Measurements from ENCODE around the gene LRFN2.

Gene LRFN2

DNA sequence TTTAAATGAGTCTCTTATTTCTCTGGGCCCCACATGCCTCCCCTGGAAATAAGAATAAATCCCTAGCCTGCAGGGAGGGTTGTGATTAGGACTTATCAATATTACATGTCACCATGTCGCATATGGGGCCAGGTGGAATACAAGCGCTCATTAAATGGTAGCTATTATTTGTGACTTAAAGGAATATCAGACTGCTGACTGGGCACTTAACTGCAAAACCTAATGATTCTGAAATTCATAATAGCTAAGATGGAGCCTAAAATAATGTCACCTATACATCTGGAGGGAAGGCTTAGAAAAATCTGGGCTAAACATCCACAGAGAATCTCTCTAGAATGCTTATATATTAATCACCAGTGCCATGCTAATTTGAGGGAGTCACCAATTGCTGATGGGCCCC lies 106.5 kb downstream of the LRFN2 start:
- DNase-seq (ENCODE audit: extremely low read depth in 1 of 2, low read depth in 1 of 2) = no peak

DNA sequence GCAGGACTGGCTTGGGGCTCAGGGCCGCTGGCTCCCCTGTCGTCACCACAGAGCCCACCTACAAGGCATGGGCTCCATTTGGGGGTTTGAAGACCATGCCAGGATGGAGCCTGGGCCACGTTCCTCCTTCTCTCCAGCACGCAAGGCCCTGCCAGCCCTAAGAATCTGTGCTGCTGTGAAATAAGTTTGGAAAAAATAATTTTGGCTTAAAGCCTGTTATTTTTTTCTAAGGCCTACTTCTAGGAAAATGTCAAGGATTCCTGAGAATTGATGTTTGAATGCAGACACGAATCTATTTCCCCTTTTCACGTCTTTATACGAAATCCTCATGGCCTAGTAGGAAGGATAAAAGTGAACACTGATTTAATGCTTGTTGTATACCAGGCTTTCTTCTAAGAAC lies 107.5 kb downstream of the LRFN2 start:
- no peak for DNase-seq (ENCODE audit: extremely low read depth in 1 of 2, low read depth in 1 of 2)

DNA sequence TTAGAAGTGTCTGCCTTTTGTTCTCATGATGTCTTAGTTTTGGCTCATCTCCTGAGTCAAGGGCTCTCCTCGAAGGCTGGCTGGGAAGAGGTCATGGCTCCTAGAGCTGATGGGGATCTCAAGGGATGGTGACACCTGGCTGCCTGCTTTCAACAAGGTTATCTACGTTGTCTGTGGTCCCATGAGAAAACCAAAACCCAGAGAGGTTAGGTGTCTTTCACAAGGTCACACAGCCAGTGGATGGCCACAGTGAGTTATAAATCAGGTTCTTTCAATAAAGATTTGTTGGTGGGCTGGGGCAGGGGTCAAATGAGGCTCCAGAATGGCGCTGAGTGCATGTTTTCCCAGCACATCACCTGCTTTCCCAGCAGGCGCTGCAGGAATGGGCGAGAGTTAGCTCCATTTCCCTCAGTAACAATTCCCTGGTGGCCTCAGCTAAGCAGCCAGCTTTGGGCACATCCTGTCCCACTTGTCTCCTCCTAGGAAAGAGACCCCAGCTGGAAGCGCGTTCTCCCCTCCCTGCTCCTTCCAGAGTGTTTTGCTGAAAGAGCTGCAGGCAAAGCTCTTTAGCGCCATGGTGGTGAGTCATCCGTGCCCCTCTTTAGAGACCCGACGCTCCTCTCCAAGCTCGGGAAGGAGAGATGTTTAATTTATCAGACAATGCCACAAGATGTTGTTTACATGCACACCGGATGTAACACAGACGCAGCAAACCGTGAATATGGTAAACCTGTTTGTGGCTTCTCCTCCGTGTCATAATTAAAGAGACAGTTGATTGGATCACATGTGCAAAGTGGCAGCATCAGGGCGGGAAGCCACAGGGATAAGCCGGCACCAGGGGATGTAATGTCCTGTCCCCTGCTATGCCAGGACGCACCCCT lies 109.7 kb downstream of the LRFN2 start:
- no peak for DNase-seq (ENCODE audit: extremely low read depth in 1 of 2, low read depth in 1 of 2)

DNA sequence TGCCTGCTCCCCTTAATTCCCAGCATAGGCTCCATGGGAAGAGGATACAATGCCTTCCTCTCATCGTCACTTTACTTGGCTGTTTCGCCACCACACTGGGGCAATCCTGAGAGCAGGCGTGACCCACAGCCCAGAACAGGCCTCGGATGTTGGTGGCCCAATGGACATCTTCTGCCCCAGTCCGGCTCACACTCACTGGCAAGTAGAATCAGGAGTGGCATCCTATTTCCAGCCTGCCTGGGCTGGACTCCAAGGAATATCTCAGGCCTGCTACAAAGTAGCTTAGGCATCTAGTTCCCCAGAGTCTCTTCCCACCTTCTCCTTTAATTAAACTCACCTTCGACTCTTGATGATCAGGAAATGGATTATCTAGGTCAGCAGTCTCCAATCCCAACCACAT lies 110.5 kb downstream of the LRFN2 start:
- no peak for DNase-seq (ENCODE audit: extremely low read depth in 1 of 2, low read depth in 1 of 2)

DNA sequence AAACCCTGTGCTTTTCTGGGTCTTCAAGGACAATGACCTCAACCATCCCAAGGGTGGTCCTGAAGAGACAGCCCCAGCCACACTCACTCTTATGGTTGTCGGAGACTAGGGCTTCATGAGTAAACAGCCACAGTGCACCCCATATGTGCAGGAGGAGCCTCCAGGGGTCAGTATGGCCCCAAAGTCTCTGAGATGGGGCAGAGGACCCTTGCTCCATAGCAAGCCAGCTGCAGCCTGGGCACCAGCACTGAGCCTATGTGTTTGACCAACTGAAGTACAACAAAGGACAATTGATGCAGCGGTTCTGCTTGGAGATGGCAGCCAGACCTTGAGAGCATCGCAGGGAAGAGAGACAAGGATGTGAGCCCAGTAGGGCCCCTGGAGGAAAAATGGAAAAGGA lies 112.2 kb downstream of the LRFN2 start:
- no peak for DNase-seq (ENCODE audit: extremely low read depth in 1 of 2, low read depth in 1 of 2)

DNA sequence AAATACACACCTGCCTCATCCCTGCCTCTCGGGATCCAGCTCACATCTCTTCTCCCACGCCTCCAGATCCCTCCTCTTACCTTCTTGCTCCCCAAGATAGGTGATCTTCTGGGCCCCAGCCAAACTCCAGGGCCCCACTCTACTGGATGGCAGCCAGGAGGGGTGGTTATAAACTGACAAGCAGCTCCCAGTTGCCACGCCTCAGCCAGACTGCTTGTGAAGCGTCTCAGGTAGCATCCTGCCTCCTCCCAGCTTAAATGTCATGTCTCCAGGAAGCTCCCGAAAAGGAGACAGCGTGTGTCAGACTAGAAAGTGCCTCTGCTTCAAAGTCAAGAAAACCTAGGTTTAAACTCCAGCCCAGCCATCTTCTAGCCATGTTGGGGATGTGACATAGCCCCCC lies 114.1 kb downstream of the LRFN2 start:
- no peak for DNase-seq (ENCODE audit: extremely low read depth in 1 of 2, low read depth in 1 of 2)

DNA sequence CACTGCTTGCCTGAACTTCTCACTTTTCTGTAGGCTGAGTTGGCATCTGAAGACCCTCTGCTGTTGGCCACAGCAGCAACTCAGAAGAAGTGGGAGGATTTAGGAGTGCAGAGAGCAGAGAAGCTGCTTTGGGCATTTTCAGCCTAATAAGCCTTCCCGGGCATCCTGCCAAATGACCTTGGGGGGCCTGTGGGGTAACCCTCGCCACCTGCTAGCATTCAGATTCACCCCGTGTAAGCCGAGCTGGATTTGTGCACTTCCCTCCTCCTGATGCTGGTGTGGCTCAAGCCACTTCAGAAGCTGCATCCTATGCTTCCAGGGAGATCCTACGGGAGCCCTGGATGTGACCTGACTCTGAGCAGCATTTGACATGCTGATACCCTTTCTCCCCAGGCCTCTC lies 114.8 kb downstream of the LRFN2 start:
- no peak for DNase-seq (ENCODE audit: extremely low read depth in 1 of 2, low read depth in 1 of 2)

DNA sequence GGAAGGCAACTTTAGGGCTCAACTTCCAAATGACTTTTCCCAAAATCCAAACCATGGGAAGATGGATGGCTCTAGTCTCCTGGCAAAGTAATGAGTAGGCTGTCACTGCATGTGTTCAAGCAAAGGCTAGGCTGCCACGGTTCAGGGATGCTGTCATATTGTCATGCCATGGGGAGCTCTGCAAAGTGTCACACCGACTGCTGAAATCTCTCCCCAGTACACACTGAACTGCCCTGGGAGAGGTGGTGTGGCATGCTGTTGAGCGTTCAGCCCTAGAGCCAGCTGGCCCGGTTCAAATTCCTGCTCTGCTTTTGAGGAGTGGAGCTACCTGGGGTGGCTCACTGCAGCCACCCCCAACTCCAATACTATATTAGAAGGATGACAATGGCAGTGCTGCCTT lies 115.9 kb downstream of the LRFN2 start:
- DNase-seq (ENCODE audit: extremely low read depth in 1 of 2, low read depth in 1 of 2) = no peak

DNA sequence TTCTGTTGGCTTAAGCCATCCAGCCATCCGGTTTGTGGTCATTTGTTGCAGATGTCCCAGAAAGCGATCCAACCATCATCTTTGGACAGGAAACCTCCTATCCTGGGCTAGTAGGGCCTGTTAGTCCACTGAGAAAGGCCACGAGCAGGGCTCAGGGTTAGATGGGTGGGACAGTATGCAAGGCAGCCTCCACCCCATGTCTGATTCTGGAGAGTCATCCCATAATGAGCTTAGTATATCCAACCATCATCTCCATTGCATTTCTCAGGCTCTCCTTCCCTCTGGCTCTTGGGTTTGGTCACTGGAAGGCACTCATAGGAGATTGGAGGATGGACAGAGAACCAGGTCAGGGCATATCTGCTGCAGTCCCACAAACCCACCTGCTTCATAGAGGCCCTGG lies 117.8 kb downstream of the LRFN2 start:
- DNase-seq (ENCODE audit: extremely low read depth in 1 of 2, low read depth in 1 of 2) = no peak

DNA sequence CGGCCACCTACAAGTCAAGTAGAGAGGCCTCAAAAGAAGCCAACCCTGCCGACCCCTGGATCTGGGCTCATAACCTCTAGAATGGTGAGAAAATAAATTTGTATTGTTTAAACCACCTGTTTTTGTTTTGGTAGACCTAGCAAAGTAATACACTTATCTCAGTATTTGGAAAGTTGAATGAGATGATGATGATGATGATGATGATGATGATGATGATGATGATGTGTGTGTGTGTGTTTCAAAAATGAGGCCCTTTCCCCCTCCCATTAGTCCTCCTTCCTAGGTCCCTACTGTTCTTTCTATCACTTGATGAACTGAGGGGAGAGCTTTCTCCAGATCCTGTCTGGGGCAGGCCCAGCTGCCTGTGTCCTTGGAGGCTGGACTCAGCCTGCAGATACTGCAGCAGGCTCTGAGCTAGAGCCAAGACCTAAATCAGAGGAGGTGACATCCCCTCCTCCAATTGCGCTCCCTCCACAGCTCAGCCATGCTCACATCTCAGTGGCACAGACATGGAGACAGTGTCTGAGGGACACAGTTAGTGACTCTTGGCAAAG lies 120.1 kb downstream of the LRFN2 start:
- DNase-seq (ENCODE audit: extremely low read depth in 1 of 2, low read depth in 1 of 2) = no peak

DNA sequence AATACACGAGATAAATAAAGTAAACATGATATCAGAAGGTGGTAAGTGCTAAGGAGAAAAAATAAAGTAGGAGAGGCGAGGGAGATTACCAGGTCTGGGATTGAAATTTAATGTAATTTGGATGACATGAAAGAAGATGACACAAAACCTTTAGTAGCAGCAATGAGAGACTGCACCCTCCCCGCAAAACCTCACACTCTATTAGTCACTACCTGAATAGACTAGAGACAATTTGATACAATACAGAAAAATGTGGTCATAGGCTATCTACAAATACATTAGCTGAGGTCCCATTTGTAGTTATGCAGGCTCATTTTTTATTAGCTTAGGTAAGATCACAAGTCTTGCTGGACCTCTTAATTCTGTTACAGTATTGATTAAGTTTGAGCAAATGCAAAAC lies 125.5 kb downstream of the LRFN2 start:
- no peak for DNase-seq (ENCODE audit: extremely low read depth in 1 of 2, low read depth in 1 of 2)

DNA sequence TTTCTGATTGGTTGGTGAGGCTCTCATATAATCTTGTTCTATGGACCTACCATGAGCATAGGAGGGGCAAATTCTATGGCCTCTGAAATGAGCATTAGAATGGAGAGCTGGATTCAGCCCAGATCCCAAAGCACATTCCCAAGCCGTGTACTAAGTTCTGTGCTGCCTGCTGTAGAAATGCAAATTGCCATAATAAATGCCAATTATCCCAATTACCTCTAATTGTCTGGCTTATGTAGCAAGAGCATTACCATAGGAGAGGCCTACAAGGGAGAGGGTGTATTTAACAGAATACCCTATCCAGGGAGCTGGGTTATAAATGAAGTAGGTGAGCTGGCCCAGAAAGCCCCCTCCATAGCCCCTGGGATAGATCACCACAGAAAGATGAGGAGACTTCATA lies 126.8 kb downstream of the LRFN2 start:
- no peak for DNase-seq (ENCODE audit: extremely low read depth in 1 of 2, low read depth in 1 of 2)

DNA sequence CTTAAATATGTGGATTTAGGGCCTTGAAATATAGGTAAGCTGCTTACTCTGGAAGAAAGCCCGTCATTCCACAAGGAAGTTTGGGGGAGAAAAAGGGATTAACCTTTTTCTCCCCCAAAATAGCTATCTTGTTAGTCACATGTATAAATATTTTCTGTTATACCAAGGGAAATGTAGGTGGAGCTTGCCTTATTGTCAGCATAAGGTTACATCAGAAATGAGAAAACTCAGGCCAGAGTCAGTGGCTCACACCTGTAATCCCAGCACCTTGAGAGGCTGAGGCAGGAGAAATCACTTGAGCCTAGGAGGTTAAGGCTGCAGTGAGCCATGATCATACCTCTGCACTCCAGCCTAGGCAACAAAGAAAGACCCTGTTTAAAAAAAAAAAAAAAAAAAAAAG lies 129.9 kb downstream of the LRFN2 start:
- DNase-seq (ENCODE audit: extremely low read depth in 1 of 2, low read depth in 1 of 2) = no peak

DNA sequence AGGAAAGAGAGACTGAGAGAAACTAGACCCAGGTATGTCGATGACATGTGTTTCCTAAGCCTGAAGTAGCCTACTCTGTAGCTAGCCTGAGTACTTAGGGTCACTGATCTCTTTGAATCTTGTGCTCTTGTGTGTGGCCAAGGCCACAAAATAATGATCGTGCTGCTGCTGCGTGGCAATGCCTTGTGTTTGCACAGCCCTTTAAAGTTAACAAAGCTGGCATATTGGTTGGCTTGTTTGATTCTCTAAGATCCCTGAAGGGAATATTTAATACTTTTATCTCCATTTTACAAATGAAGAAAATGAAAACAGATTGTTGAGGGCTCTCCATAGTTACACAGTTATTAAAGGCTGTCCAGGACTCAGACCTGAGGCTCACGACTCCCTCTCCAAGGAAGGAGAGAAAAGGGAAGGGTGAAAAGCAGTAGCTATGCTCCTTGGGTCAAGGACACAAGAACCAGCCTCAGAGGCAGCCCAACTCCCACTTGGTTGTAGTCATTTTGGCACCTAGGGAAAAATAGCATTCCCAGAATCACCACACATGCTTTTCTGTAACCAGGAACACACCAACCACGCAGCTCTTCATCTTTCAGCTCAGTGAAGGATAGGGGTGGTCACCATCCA lies 130.7 kb downstream of the LRFN2 start:
- DNase-seq (ENCODE audit: extremely low read depth in 1 of 2, low read depth in 1 of 2) = no peak

DNA sequence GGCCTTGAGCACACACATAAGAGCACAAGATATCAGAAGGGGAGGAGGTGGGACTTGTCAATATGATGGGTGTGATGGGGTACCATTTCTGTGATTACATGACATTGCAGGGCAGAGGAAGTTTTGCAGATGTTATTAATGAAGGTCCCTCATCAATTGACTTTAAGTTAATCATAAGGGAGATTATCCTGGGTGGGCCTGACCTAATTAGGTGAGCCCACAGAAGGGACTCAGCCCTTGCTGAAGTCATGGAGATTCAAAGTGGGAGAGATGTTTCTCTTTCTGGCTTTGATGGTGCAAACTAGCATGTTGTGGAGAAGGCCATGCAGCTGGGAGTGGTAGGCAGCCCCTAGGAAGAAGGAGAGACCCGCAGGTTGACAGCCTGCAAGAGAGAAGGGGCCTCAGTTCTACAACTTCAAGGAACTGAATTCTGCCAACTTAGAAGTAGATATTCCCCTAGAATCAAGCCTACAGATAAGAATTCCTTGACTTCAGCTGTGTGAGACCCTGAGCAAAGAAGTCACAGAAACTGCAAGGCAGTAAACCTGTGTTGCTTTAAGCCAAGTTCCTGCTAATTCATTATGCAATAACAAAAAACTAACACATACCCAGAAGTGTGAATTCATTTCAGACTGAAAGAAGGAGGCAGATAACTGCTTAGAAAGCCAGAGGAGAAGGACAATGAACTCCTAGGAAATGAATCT lies 131.3 kb downstream of the LRFN2 start:
- no peak for DNase-seq (ENCODE audit: extremely low read depth in 1 of 2, low read depth in 1 of 2)

DNA sequence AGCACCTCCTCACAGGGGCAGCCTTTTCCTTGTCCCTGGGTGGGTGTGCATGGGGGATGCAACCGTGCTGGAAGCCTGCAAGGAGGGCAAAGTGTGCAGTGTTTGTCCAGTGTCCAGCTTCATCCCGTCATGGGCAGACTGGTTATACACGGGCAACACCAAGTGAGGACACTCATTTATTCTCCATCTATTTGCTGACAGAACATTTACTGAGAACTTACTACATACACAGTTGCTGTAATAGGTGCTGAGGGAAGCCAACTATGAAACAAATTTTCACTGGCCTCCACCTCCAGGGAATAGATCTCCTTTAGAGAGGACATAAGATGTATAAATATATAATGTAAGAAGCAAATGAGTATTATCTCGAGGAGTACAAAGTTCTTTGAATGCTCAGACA lies 136.7 kb downstream of the LRFN2 start:
- no peak for DNase-seq (ENCODE audit: extremely low read depth in 1 of 2, low read depth in 1 of 2)

DNA sequence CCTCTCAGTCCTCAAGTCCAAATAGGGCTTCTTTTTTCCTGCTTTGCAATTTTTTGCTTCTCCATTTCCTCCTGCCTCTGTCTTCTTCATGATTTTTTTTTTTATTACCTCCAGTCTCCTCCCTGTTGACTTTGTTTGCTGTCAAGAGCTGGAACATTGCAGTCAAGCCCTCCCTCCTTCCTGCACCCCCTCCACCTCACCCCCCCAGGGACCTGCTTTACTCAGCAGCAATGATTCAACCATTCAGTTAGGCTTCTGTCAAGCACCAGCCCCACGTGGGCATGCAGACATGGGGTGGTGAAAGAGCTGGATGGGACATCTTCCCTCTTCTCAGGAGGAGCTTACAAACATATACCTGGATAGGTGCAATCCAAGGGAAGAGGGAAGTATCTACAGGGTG lies 142.4 kb downstream of the LRFN2 start:
- DNase-seq (ENCODE audit: extremely low read depth in 1 of 2, low read depth in 1 of 2) = no peak

DNA sequence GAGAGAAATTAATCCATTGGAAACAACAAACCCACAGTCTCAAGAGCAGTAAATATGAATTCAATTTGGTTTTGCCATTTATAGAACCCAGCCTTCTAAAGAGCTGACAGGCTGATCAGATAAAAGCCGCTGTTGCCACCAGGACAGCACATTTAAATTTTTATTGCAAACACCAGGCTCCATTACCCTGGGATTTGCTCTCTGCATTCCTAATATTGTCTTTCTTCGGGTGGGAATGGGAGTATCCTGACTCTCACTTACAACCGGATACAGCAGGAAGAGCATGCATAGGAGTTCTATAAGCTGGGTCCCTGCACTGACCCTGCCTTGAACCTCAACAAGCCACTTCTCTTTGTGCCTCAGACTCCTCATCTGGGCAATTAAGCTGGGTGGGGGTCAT lies 142.9 kb downstream of the LRFN2 start:
- no peak for DNase-seq (ENCODE audit: extremely low read depth in 1 of 2, low read depth in 1 of 2)

DNA sequence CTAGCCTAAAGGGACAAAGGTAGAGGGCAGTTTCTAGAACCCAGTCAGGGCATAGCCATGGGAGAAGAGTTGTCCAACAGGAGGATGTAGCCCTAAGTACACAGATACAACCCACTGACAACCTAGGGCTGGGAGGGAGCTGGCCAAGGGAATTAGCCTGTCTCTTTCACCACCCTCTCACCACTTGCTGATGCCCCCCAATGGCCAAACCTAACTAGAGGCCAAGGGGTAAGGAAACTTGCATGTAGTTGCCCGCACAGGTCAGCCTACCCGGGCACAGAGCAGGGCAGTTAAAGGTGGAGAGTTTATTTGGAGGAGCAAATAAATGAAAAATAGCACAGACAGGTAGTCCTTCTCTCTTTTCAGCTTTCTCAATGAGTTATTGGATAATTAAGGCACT lies 143.3 kb downstream of the LRFN2 start:
- no peak for DNase-seq (ENCODE audit: extremely low read depth in 1 of 2, low read depth in 1 of 2)

DNA sequence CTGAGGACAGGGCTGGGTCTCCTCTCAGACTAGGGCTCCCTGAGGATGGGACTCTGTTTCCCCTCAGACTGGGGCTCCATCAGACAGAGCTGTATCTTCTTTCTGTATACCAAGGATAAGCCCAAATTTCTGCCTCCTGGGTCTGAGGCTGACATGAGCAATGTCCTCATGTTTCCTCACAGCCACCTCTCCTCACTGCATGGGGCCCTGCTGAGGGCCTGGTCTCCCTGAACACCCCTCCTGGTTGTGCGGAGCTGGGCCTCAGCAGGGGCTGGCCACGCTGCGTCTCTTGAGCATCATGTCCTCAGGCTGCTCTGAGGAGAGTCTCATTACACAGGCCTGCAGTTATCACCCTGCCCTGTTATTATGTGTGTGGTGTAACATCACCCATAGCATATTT lies 144.6 kb downstream of the LRFN2 start:
- DNase-seq (ENCODE audit: extremely low read depth in 1 of 2, low read depth in 1 of 2) = no peak

DNA sequence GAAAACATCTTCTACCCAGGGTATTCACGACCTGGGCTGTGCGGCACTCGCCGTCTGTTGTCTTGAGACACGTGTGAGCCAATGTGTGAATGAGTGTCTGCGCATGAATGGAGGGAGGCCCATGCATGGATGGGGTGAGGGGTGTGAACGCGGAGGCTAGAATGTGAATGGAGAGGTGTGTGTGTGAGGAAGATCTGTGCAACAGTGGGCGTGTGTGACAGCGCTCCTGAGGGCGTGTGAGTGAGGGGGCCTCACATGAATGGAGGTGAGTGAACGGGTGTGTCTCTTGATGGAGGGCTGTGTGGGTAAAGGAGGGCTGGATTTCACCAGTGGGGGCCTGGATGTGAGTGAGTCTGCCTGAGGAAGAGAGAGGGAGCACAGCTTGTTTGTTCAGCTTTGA lies 146.0 kb downstream of the LRFN2 start:
- DNase-seq (ENCODE audit: extremely low read depth in 1 of 2, low read depth in 1 of 2) = no peak

DNA sequence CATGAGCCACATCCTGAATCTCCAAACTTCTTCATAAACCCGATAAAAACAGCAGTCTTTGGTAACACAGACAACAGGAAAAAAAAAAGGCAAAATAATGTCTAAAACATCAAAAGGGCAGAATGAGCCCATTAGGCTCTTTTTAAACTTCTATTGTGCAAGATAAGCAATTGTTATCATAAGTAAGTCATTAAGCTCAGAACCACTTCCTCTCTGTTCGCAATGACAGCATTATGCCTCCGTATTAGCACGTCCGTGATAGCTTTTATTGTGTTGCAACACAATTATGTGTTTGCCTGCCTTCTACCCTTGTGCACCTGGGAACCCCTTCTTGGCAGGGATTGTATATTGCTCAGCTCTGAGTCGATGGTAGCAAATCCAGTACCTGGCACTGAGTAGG lies 147.1 kb downstream of the LRFN2 start:
- no peak for DNase-seq (ENCODE audit: extremely low read depth in 1 of 2, low read depth in 1 of 2)
